ENCODE measurements around the gene GLCE. TPM values are rescaled to one million over a fixed set of nuclear protein-coding genes. Genes with fewer than 3 reads are reported as not detected.

GLCE gene
- total RNA-seq, 1 experiment from 2014 or later, result 6.4 TPM

DNA sequence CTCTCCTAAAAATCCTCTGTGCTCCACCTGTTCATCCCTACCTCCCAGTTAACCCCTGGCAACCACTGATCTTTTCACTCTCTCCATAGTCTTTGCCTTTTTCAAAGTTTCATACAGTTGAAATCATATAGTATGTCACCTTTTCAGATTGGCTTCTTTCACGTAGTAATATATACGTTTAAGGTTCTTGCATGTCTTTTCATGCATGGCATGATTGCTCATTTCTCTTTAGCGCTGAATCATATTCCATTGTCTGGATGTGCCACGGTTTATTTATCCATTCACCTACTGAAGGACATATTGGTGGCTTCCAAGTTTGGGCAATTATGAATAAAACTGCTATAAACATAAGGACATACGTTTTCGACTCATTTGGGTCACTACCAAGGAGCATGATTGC, 28.7 kb downstream of the GLCE start:
- H3K36me3 ChIP-seq (ENCODE audit: insufficient read depth, low read length), result no peaks in the 10 kb centered on the region
- no peaks in the 10 kb centered on the region for H3K9me2 ChIP-seq (replicated peaks; ENCODE audit: insufficient read depth, low read length)
- no peak overlapping the region for H3K4me2 ChIP-seq (ENCODE audit: low read depth, low read length, poor library complexity, severe bottlenecking)
- H3K27ac ChIP-seq (ENCODE audit: low read length), result no peak overlapping the region
- H2AFZ ChIP-seq (ENCODE audit: low read length), result no peak overlapping the region
- no peaks in the 10 kb centered on the region for H3K4me1 ChIP-seq (ENCODE audit: low read length)
- no peak overlapping the region for H3K9ac ChIP-seq (ENCODE audit: low read length)
- H3K27me3 ChIP-seq (ENCODE audit: low read length), result no peaks in the 10 kb centered on the region
- no peaks in the 10 kb centered on the region for H3K9me3 ChIP-seq (ENCODE audit: low read length)
- no peaks in the 10 kb centered on the region for H3K79me2 ChIP-seq (ENCODE audit: low read length)
- no peak for DNase-seq
- H3K4me3 ChIP-seq (ENCODE audit: low read length), result no peak overlapping the region
- no peaks in the 10 kb centered on the region for H4K20me1 ChIP-seq (ENCODE audit: insufficient read depth, low read depth, low read length)

DNA sequence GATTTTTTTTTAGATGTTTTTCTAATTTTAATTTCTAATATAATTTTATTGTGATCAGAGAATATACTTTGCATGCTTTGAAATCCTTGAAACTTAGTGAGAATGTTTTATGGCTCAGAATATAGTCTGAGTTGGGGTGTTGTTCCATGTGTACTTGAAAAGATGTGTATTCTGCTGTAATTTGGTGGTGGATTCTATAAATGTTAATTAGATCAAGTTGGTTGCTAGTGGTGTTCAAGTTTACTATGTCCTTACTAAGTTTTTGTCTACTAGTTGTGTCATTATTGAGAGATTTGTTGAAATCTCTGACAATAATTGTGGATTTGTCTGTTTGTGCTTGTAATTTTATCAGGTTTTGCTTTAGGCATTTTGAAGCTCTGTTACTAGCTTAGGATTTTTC, 29.7 kb downstream of the GLCE start:
- Histone ChIP-seq H3K4me1 (ENCODE audit: low read length) (no peaks in the 10 kb centered on the region), H3K4me3 (ENCODE audit: low read length) (no peak overlapping the region), H3K9me2 (replicated peaks; ENCODE audit: insufficient read depth, low read length) (no peaks in the 10 kb centered on the region), H3K27me3 (ENCODE audit: low read length) (no peaks in the 10 kb centered on the region), H3K79me2 (ENCODE audit: low read length) (no peaks in the 10 kb centered on the region), H3K4me2 (ENCODE audit: low read depth, low read length, poor library complexity, severe bottlenecking) (no peak overlapping the region), H3K36me3 (ENCODE audit: insufficient read depth, low read length) (no peaks in the 10 kb centered on the region), H3K9me3 (ENCODE audit: low read length) (no peaks in the 10 kb centered on the region), H4K20me1 (ENCODE audit: insufficient read depth, low read depth, low read length) (no peaks in the 10 kb centered on the region), H2AFZ (ENCODE audit: low read length) (no peak overlapping the region), H3K27ac (ENCODE audit: low read length) (no peak overlapping the region), H3K9ac (ENCODE audit: low read length) (no peak overlapping the region)
- DNase-seq, result no peak

DNA sequence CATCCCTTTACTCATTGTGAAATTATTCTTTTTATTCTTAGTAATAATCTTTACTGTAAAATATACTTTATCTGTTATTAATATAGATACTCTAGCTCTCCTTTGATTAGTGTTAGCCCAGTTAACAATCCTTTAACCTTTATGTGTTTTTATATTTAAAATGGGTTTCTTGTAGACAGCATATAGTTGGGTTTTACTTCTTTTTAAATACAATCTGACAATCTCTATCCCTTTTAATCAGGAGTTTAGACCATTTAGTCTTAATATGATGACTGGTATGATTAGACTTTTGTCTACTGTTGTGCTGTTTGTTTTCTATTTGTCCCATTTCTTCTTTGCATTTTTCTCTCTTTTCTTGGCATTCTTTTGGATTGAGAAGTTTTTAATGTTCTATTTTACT, 30.1 kb downstream of the GLCE start:
- H3K9ac ChIP-seq (ENCODE audit: low read length), result no peak overlapping the region
- no peaks in the 10 kb centered on the region for H4K20me1 ChIP-seq (ENCODE audit: insufficient read depth, low read depth, low read length)
- no peaks in the 10 kb centered on the region for H3K79me2 ChIP-seq (ENCODE audit: low read length)
- H3K9me2 ChIP-seq (replicated peaks; ENCODE audit: insufficient read depth, low read length), result no peaks in the 10 kb centered on the region
- H3K4me1 ChIP-seq (ENCODE audit: low read length), result no peaks in the 10 kb centered on the region
- no peak overlapping the region for H2AFZ ChIP-seq (ENCODE audit: low read length)
- no peak overlapping the region for H3K27ac ChIP-seq (ENCODE audit: low read length)
- H3K9me3 ChIP-seq (ENCODE audit: low read length), result no peaks in the 10 kb centered on the region
- DNase-seq, result no peak
- no peak overlapping the region for H3K4me2 ChIP-seq (ENCODE audit: low read depth, low read length, poor library complexity, severe bottlenecking)
- no peak overlapping the region for H3K4me3 ChIP-seq (ENCODE audit: low read length)
- no peaks in the 10 kb centered on the region for H3K36me3 ChIP-seq (ENCODE audit: insufficient read depth, low read length)
- no peaks in the 10 kb centered on the region for H3K27me3 ChIP-seq (ENCODE audit: low read length)

DNA sequence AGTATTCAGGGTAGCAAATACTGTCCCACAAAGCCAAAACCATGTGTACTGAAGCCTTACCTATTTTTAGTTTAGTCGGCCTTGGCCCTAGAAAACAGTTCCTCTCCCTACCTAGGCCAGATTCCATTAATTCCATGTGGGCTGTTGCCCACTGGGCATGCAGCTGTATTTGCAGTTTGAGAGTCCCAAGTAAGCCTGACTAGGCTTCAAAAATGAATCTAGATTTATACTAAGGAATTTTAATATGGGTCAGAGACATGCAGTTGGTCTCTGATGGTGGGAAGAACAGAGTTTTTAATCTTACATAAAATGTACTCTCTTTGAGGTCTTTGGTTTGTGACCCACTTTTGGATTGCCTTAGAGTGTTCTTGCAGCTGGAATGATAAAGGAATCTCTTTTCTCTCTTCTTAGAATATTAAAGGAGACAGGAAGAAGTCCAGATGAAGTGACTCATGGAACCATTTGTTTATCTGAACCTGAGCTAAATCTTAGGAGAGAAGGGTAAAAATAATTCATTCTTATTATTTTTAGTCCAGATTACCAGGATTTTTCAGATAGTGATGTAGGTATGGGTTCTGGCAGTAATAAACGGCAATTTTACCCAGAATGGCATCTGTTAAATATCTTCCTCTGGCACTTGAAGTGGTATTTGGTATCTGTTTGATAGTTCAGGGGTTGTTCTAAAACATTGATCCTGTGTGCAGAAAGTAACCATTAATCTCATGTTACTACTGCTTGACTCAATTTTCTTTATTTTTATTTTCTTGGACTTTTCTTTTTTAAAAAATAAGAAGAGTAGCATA, 33.8 kb downstream of the GLCE start:
- no peaks in the 10 kb centered on the region for H3K27me3 ChIP-seq (ENCODE audit: low read length)
- DNase-seq, result no peak
- H3K4me2 ChIP-seq (ENCODE audit: low read depth, low read length, poor library complexity, severe bottlenecking), result no peak overlapping the region
- H3K27ac ChIP-seq (ENCODE audit: low read length), result no peak overlapping the region
- no peaks in the 10 kb centered on the region for H3K79me2 ChIP-seq (ENCODE audit: low read length)
- no peaks in the 10 kb centered on the region for H3K36me3 ChIP-seq (ENCODE audit: insufficient read depth, low read length)
- H3K9ac ChIP-seq (ENCODE audit: low read length), result no peak overlapping the region
- no peak overlapping the region for H2AFZ ChIP-seq (ENCODE audit: low read length)
- H3K4me1 ChIP-seq (ENCODE audit: low read length), result no peaks in the 10 kb centered on the region
- no peaks in the 10 kb centered on the region for H3K9me2 ChIP-seq (replicated peaks; ENCODE audit: insufficient read depth, low read length)
- no peak overlapping the region for H3K4me3 ChIP-seq (ENCODE audit: low read length)
- H4K20me1 ChIP-seq (ENCODE audit: insufficient read depth, low read depth, low read length), result no peaks in the 10 kb centered on the region
- no peaks in the 10 kb centered on the region for H3K9me3 ChIP-seq (ENCODE audit: low read length)

DNA sequence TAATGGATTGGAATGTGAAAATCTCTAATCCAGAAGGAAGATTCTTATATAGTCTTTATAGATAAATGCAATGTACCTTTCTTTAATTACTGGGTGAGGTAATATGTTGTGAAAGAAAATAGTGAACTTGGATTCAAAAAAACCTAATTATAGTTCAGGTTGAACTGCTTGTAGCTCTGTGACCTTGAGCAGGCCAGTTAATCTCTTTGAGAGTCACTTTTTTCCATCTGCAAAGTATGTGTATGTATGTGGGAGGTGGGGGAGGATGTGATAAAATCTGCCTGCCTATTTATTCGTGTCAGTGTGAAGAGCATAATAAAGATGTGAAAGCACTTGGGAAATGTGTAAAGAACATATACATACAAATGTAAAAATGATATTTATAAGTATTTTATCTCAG, 34.4 kb downstream of the GLCE start:
- H3K9ac ChIP-seq (ENCODE audit: low read length), result no peak overlapping the region
- no peaks in the 10 kb centered on the region for H3K9me2 ChIP-seq (replicated peaks; ENCODE audit: insufficient read depth, low read length)
- H3K4me2 ChIP-seq (ENCODE audit: low read depth, low read length, poor library complexity, severe bottlenecking), result no peak overlapping the region
- H3K4me3 ChIP-seq (ENCODE audit: low read length), result no peak overlapping the region
- no peak overlapping the region for H3K27ac ChIP-seq (ENCODE audit: low read length)
- no peaks in the 10 kb centered on the region for H3K36me3 ChIP-seq (ENCODE audit: insufficient read depth, low read length)
- DNase-seq, result no peak
- no peaks in the 10 kb centered on the region for H3K79me2 ChIP-seq (ENCODE audit: low read length)
- H4K20me1 ChIP-seq (ENCODE audit: insufficient read depth, low read depth, low read length), result no peaks in the 10 kb centered on the region
- no peaks in the 10 kb centered on the region for H3K27me3 ChIP-seq (ENCODE audit: low read length)
- no peaks in the 10 kb centered on the region for H3K4me1 ChIP-seq (ENCODE audit: low read length)
- no peak overlapping the region for H2AFZ ChIP-seq (ENCODE audit: low read length)
- no peaks in the 10 kb centered on the region for H3K9me3 ChIP-seq (ENCODE audit: low read length)

DNA sequence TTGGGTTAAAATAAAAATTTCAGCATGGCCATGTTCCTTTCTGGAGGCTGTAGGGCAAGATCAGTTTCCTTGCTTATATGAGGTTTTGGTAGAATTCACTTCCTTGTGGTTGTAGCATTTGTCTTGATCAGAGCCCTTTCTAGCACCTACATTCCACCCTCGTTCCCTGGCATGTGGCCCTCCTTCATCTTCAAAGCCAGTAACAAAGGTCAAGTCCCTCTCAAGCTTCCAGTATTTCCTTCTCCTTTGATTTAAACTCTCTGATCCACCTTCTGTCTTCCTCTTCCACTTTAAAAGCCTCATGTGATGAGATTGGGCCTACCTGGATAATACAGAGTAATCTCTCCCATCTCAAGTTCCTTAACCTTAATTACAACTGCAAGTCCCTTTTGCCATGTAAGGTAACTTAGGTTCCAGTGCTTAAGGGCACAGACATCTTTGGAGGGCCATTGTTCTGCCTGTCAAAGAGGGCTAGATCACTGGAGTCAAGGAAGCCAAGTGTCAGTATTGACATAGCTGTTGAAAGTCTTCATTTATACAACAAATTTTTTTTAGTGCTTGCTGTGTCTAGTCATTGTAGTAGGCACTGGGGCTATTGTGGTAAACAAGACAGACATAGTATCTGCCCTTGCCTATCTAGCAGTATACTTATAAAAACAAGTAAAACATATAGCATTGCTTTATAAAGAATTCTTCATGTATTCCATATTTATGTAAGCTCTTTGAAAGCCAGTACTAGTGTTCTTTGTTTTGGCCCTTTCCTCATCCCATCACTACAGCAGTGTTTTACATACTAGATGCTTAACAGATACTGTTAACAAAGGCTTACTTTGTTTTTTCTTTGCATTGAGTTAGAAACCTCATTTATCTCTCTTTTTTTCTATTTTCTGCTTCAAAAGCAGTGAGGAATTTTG, 40.7 kb downstream of the GLCE start:
- Histone ChIP-seq H3K27ac (ENCODE audit: low read length) (no peak overlapping the region), H3K9me2 (replicated peaks; ENCODE audit: insufficient read depth, low read length) (no peaks in the 10 kb centered on the region), H3K79me2 (ENCODE audit: low read length) (no peaks in the 10 kb centered on the region)

DNA sequence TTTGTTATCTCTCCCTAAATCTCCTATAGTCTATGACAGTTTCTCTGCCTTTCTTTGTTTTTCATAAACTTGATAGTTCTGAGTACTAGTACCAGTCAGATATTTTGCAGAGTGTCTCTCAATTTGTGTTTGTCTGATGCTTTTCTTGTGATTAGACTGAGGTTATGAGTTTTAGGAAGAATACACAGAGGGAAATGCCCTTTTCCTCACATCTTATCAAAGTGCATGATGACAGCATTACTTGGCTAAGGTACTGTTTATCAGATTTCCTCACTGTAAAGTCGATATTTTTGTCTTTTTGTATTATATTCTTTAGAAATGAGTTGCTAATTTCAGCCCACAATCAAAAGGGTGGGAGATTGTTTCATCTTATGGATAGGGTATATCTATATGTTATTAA, 45.6 kb downstream of the GLCE start:
- Histone ChIP-seq H2AFZ (ENCODE audit: low read length) (no peak overlapping the region), H3K4me3 (ENCODE audit: low read length) (no peak overlapping the region), H3K9me3 (ENCODE audit: low read length) (no peaks in the 10 kb centered on the region), H3K27me3 (ENCODE audit: low read length) (no peaks in the 10 kb centered on the region), H3K79me2 (ENCODE audit: low read length) (no peaks in the 10 kb centered on the region), H3K4me2 (ENCODE audit: low read depth, low read length, poor library complexity, severe bottlenecking) (no peak overlapping the region), H3K36me3 (ENCODE audit: insufficient read depth, low read length) (no peaks in the 10 kb centered on the region), H4K20me1 (ENCODE audit: insufficient read depth, low read depth, low read length) (no peaks in the 10 kb centered on the region), H3K9ac (ENCODE audit: low read length) (no peak overlapping the region), H3K9me2 (replicated peaks; ENCODE audit: insufficient read depth, low read length) (no peaks in the 10 kb centered on the region), H3K27ac (ENCODE audit: low read length) (no peak overlapping the region), H3K4me1 (ENCODE audit: low read length) (no peaks in the 10 kb centered on the region)
- no peak for DNase-seq

More for the DNA sequence above, 40.7 kb downstream of the GLCE start:
- Histone ChIP-seq H3K4me2 (ENCODE audit: low read depth, low read length, poor library complexity, severe bottlenecking) (no peak overlapping the region), H3K4me3 (ENCODE audit: low read length) (no peak overlapping the region), H3K36me3 (ENCODE audit: insufficient read depth, low read length) (no peaks in the 10 kb centered on the region), H4K20me1 (ENCODE audit: insufficient read depth, low read depth, low read length) (no peaks in the 10 kb centered on the region), H3K27me3 (ENCODE audit: low read length) (no peaks in the 10 kb centered on the region), H3K4me1 (ENCODE audit: low read length) (no peaks in the 10 kb centered on the region), H3K9ac (ENCODE audit: low read length) (no peak overlapping the region), H2AFZ (ENCODE audit: low read length) (no peak overlapping the region), H3K9me3 (ENCODE audit: low read length) (no peaks in the 10 kb centered on the region)
- no peak for DNase-seq

DNA sequence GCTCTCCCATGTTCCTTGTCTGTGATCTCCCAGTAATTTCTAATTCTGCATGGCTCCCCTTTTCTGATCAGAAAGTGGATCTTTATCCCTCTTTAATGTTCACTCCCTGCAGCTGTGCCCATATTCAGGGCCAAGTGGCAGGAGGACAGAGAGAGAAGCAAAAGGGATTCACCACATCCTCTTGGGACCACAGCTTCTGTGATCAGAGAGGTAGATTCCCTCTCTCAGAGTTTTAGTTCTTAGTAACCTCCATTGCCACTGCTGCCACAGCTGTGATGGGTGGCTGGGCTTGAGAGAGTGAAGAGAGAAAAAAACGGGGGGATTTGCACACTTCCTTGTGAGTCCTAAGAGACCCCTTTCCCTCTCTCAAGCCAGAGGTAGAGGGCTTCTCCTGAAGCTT, 49.2 kb downstream of the GLCE start:
- no peak for DNase-seq
- H3K79me2 ChIP-seq (ENCODE audit: low read length), result no peaks in the 10 kb centered on the region
- H2AFZ ChIP-seq (ENCODE audit: low read length), result no peak overlapping the region
- H3K4me2 ChIP-seq (ENCODE audit: low read depth, low read length, poor library complexity, severe bottlenecking), result no peak overlapping the region
- H3K27me3 ChIP-seq (ENCODE audit: low read length), result no peaks in the 10 kb centered on the region
- H3K4me3 ChIP-seq (ENCODE audit: low read length), result no peak overlapping the region
- H3K36me3 ChIP-seq (ENCODE audit: insufficient read depth, low read length), result no peaks in the 10 kb centered on the region
- H4K20me1 ChIP-seq (ENCODE audit: insufficient read depth, low read depth, low read length), result no peaks in the 10 kb centered on the region
- no peaks in the 10 kb centered on the region for H3K4me1 ChIP-seq (ENCODE audit: low read length)
- no peaks in the 10 kb centered on the region for H3K9me2 ChIP-seq (replicated peaks; ENCODE audit: insufficient read depth, low read length)
- no peak overlapping the region for H3K9ac ChIP-seq (ENCODE audit: low read length)
- H3K27ac ChIP-seq (ENCODE audit: low read length), result no peak overlapping the region
- H3K9me3 ChIP-seq (ENCODE audit: low read length), result no peaks in the 10 kb centered on the region

Data from Karpas-422 (cell line).